GM19099 (cell line): ENCODE results near the gene SDK1.

Experiments used
- POLR2A ChIP-seq: IDR thresholded peaks from 3 replicates; pipeline ENCODE4 v1.6.1; 2011; ENCODE audit warnings: low read depth; ENCODE audit not compliant: insufficient read length; ENCODE audit errors: extremely low read depth

Gene SDK1

DNA sequence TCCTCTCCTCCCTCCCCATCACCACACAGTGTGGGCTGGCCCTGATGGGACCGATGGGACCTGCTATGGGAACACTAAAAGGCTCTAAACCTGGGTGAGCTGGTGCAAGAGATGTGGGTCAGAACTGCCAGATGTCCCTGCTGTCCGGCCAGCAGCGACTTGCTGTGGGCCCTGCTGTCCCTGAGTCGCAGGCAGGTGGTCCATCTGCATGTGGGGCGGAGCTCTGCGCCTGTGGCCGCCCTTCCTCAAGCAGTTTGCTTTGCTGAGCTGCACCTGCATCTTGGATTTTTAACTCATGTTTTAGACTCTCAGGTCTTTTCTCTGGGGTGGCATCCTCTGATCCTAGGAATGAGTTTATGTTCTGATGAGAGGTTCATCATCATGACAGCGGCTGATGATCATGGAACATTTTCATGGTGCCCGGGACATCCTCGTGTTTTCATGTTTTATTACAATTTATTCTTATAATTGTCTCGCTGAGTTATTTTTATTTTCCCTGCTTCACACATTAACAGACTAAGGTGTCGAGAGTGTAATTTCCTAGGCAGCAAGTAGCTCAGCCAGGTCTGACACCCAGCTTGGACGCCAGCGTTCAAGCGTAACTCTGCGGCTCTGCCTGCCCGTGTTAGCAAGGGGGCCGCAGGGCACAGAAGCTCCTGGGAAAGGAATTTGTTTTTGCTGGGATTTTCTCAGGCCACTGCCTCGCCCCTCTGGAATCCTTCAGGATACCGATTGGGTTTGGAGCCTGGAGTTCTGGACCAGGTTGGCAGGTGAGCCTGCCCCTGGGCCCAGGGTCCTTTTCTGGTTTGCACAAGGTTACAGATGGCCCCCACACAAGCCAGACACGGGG is 765.8 kb downstream of the SDK1 start:
- no peak for TF ChIP-seq POLR2A

DNA sequence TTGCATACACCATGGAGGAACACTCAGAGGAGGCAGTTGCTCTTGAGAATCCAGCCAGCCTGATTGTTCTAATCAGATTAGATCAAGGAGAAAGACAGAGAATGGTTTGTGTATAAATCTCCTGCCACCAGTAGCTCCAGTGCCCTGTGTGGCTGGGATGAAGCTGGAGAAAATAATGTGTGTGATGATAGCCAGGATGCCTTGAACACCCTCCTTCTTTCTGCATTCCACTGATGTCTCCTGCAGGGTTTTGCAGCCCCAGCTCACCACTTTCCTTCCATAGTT is 766.4 kb downstream of the SDK1 start:
- no peak for TF ChIP-seq POLR2A

DNA sequence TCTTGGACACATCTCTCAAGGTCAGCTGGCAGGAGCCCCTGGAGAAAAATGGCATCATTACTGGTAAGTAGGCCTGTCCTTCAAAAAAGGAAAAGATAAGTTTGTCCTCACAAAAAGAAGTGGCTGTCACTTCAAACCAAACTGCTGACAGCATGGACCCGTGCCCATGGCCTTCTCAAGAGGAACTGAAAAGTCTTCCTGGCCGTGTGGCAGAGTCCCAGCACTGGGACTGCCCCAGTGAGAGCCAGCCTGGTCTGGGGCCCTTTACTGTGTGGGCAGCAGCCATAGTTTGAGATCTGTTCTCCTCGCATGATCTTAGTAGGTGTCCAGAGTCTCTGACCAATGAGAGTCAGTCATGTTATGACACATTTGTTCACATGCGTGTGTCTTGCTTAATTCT is 766.8 kb downstream of the SDK1 start:
- TF ChIP-seq POLR2A: no peak

DNA sequence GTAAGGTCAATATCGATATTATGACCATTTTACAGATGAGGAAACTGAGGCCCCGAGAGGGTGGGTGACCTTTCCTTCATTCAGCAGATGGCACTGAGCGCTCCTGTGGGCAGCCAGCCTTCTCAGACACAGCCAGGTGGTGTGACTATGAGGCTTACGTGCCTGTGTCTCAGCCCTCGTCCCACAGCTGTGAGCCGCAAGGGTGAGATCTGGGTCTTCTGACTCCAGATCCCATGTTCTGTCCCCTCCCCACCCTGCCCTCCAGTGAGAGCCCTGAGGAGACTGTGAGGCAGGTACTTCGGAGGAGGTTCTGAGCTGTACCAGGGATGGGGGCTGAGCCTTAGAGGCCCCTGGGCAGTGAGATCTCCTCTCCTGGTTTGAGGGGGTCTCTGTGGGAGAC is 767.2 kb downstream of the SDK1 start:
- TF ChIP-seq POLR2A: no peak

DNA sequence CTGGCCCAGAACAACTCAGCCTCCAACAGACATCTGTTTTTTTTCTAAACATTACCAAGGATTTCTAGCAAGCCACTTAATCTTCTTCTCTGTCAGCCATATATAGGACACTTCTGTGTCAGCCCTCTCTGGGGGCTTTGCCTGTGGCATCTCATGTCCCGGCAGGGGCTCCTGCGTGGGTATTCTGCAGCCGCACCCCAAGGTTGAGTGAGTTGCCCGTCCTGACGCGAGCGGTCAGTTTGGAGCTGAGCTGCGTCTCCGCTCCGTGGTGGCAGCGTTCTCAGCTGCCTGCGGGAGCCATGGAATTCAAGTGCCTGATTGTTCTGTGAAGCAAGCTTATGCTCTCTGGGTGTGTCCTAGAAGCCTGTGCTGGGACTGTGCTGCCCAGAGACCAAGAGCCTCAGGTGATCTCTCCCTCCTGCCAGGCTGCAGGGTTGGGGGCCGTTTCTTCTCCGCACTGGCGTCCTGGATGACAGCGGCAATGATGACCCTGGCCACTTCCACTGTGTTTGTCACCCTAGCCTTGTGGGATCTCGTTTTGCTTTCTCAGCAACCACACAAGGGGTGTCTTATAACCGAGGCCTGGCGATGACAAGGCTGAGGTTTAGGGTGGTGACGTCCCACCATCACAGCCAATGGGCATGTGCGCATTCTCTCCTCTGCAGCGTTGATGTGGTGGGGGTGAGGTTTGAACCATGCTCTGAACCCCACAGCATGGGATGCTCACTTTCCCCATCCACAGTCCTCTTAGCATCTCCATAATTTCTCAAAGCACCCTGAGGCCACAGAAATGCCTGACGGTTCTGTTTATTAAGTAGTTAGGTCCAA is 768.4 kb downstream of the SDK1 start:
- no peak for TF ChIP-seq POLR2A

DNA sequence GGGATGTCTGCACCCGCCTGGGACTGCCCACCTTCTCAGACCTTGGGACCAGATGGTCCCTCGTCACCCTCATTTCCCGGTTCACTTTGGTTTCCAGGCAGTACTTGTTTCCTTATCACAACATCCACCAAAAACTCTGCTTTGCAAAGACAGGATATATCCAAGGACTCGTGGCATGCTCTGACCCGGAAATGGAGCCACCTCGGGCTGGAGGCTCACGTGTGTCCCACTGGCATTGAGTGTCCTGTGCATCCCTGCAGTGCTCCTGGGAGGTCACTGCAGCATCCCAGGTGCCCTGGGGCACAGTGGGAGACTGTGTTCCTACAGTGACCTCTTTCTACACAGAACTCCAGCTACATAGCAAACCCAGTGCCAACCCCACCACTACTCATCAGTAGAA is 769.2 kb downstream of the SDK1 start:
- TF ChIP-seq POLR2A: no peak

DNA sequence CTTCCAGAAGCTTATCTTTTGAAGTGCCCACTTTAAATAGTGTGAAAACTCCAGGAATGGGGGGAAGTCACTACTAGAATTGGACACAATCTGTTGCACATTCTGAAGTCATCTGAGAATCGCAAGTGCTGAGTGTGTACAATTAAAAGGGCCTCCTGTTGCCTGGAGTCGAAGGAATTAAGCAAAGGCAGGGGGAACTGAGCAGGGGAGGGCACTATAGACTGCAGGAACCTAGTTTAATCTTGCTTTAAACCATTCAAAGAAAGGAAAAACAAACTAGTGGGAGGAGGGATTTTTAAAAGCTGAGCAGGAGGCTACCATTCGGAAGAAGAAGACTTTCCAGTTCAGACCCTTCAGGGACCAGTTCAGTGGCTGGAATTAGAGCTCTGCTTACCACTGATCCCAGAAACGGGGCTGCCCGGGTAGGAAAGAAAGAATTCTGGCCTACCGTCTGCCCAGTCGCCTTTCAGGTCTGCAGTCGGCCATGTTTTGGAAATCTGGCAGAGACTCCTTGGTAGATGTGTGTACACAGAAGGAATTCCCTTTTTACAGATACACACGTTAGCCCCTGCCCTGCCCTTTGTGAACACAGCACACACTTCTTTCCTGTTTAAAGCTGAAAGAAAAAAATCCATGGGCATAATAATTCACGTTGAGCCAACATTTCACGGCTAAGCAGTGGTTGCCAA is 770.5 kb downstream of the SDK1 start:
- no peak for TF ChIP-seq POLR2A

DNA sequence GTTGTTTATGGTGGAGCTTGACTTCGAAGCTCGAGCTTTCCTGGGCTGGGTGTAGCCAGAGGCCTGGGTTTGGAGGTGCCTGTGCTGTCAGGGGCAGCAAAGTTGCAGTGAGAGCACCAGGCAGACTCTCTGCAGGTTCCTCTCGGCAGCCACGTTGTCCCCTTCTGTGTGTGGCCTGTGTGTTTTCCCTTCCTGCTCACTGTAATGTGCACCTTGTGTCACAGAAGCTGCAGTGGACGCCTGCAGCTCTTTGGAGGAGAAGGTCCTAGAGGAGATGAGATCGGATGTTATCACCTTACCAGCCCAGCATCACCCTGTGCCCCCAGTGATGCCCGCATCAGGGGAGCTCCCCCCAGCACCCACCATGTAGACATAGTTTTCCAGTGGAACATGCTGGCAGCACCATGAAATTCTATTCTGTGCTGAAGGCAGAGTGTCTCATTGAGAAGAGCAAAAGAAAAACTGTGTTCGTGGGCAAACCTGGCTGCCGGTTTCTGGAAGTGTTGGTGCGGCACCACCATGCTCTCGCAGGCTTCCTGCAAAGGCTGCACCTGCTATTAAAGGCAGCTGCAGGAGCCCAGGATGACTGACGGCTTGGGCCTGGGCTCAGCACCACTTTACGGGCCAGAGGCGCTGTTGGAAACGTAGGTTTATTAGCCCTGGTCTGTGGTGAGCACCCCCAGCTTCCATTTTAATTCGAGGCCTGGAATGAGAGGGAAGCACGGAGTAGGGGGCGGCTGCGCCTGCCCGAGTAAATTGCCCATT is 771.3 kb downstream of the SDK1 start:
- no peak for TF ChIP-seq POLR2A

DNA sequence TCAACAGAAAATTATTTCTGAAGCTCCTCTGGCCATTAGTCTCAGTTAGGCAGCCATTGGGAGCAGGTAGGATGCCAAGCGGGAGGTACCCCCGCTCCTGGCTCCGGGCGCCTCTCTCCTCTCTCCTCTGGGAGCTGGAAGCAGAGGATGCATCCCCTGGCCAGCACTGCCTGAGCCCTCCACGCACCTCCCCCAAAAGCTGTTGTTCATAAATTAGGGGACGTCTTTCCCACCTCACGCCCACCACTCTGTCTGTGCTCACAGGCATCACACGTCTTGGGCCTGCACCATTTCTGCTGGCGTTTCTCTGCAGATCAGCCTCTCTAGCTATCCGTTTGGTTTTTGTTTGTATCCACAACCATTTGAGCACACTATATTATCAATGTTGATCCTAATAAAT is 772.0 kb downstream of the SDK1 start:
- no peak for TF ChIP-seq POLR2A

DNA sequence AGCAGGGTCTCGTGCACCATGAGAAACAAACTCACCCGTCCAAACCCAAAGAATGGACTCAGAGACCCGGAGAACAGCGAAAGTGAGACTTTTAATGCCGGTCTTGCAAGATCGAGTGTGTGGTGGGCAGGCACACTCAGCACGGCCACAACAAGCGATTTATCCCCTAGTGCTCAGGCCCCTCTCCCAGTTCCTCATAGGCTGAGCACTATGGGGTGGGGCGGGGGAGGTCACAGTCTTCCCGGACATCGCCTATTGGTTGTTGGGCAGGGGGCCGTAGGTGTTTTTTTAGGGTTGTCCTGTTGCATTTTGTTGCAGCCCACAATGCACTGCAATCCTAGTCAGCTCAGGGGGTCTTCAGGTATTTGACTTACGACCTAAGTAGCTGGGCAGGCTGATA is 772.7 kb downstream of the SDK1 start:
- TF ChIP-seq POLR2A: no peak

DNA sequence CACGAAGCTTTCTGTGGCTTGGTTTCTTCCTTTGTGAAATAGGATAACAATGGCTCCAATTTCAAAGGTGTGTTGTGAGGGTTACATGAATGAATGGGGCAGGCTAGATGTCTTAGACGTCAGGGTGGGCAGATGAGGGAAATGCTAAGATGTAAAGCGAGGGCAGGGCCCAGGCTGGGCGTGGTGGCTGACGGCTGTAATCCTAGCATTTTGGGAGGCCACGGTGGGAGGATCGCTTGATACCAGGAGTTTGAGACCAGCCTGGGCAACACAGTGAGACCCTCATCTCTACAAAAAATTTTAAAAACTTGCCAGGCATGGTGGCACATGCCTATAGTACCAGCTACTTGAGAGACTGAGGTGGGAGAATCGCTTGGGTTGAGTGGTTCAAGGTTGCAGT is 773.4 kb downstream of the SDK1 start:
- no peak for TF ChIP-seq POLR2A

DNA sequence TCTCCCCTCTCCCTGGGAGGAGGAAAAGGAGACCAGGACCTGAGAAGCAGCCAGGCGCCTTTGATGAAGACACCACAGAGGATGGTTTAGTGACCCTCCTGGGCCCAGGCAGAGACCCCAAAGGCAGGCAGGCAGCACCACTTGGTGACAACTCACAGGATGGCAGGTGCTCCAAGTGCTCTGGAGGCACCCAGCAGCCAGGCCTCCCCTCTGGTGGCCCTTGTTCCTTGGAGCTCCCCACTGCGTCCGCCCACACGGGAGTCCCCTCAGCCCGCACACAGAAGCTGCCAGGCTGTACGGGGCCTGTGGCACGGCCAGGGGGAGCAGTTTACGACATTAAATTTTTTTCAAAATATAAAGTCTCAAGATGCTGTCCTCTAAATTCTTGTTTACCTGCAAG is 773.9 kb downstream of the SDK1 start:
- TF ChIP-seq POLR2A: no peak

DNA sequence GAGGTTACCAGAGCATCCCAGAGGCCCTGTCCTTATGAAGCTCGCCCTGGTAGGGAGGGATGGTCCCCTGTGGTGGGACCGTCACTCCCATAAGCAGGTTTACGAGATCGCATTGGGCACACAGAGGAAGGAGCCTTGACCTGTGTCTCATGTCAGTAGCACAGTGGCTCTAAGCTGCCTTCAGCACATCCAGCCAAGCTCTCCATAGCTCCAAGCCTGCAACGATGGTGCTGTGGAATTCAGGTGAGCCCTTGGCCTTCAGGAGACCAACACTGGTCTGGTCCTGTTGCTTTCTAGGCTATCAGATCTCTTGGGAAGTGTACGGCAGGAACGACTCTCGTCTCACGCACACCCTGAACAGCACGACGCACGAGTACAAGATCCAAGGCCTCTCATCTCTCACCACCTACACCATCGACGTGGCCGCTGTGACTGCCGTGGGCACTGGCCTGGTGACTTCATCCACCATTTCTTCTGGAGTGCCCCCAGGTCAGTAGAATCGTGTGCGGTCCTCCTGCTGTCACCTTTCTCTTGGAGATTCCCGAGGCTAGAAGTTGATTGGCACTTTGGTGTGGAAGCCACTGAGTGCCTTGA is 775.7 kb downstream of the SDK1 start:
- TF ChIP-seq POLR2A: no peak

DNA sequence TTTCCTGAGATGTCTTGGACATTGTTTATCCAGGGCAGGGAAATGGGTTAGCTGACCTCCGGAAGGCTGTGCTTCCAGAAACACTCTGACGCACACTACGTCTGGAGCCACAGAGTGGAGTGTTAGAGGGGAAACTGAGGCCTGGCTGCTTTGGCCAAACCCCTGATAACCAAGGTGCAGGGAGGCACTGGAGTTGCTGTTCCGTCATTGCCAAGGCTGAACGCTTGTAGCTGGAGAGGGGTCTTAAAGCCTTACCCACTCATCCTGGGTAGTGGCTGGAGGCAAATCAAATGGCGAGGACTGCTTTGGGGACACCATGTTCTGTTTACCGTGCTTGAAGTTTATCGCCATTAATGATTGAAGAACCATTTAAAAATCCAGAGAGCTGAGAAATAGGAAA is 776.9 kb downstream of the SDK1 start:
- TF ChIP-seq POLR2A: no peak

DNA sequence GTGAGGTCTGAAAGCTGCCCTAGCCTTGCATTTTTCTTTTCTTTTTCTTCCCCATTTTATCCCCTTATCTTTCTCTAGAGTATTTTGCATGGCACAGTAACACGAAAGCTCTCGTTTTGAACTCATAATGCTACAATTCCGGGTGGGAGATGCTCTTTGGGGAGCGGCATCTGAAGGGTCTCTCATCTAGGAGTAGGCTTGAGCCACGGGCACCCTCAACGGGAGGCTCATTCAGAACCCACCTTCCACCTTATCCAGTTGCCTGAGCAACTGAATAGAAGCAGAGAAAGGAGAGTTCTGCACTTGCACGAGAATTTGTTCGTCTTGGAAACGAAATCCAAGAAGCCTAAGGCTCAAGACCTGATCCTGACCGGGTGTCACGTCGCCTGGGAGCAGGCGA is 777.5 kb downstream of the SDK1 start:
- TF ChIP-seq POLR2A: no peak

DNA sequence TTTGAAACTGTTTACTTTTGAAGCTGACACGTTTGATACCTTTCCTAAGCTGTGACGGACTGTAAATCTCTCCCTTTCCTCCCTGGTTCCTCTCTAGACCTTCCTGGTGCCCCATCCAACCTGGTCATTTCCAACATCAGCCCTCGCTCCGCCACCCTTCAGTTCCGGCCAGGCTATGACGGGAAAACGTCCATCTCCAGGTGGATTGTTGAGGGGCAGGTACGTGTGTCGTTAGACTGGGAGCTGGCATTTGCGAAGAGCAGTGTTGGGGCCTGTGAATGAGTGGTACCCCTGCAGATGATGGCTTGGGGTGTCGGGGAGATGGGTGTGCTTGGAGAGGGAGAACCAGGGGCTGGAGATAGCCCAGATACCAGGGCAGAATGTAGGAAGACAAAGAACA is 778.3 kb downstream of the SDK1 start:
- TF ChIP-seq POLR2A: no peak

DNA sequence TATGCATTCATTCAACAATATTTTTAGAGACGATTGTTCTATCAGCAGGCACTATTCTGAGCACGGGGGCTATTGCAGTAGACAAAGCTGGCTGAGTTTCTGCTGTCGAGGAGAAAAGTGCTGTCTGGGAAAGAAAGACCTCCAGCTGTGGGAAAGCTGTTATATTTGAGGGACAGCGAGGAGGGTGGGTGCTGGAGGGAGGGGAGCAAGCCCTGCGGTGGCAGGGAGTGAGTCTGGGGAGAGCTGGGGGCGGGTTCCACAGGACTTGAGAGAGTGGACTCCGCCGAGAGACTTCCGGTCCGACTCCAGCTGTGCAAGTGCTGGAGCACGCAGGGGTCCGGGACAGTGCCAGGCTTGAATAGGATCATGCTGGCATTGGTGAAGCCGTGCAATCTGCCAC is 778.9 kb downstream of the SDK1 start:
- no peak for TF ChIP-seq POLR2A
